HG03159 (cell line): ENCODE data around the gene SNRPA1.

Experiments used
- ATAC-seq: cut with Tn5 transposase; IDR thresholded peaks from one replicate; pipeline ENCODE4 v1.9.1; 2021; ENCODE audit warnings: mild to moderate bottlenecking, moderate library complexity; ENCODE audit not compliant: unreplicated experiment

The SNRPA1 gene

DNA sequence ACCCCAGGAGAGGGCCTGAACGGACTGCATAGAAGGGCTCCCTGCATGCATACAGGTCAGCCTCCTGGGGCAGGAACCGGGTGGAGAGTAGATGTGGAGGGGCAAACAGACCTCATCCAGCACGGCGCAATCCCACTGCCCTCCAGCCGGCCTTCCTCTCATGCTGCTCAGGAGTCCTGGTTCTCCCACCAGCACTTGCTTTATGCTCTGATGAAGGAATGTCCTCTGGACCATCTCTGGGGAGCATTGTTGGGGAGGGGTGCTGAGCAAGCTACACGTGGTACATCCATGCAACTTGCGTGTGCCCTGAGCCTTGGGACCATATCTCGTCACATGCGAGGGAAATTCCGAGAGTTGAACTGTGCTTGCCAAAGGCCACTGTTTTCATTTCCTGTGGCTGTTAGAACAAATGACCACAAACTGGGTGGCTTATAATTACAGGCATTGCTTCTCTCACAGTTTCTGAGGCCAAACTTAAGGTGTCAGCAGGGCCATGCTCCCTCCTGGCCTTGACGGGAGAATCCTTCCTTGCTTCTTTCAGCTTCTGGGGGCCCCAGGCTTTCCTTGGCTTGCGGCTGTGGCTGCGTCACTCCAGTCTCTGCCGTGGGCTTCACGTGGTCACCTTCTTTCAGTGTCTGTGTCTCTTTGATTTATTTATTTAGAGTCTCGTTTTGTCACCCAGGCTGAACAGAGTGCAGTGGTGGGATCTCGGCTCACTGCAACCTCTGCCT lies 30.0 kb downstream of the SNRPA1 start:
- ATAC-seq: no peak

DNA sequence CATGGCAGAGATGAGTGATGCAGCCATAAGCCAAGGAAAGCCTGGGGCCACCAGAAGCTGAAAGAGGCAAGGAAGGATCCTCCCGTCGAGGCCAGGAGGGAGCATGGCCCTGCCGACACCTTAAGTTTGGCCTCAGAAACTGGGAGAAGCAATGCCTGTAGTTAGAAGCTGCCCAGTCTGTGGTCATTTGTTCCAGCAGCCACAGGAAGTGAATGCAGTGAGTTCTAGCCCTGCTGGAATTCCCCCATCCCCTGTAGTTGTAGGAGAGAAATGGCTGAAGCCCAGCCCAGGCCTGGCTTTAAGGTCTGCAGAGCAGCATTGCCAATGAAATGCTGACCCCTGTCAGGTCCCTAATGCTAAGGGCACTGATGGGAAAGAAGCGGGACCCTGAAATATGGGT lies 31.0 kb downstream of the SNRPA1 start:
- no peak for ATAC-seq

DNA sequence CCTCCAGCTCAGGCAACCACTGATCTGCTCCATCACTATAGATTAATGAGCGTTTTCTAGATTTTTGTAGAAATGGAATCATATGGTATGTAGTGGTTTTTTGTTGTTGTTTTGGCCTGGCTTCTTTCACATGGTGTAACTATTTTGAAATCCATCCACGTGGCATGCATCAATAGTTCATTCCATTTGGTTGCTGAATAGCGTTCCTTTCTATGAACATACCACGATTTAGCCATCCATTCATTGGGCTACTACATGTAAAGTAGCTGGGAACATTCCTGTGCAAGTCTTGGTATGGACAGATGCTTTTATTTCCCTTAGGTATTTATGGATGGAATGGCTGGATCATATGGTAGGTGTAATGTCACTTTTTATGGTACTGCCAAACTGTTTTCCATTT lies 32.5 kb downstream of the SNRPA1 start:
- no peak for ATAC-seq

DNA sequence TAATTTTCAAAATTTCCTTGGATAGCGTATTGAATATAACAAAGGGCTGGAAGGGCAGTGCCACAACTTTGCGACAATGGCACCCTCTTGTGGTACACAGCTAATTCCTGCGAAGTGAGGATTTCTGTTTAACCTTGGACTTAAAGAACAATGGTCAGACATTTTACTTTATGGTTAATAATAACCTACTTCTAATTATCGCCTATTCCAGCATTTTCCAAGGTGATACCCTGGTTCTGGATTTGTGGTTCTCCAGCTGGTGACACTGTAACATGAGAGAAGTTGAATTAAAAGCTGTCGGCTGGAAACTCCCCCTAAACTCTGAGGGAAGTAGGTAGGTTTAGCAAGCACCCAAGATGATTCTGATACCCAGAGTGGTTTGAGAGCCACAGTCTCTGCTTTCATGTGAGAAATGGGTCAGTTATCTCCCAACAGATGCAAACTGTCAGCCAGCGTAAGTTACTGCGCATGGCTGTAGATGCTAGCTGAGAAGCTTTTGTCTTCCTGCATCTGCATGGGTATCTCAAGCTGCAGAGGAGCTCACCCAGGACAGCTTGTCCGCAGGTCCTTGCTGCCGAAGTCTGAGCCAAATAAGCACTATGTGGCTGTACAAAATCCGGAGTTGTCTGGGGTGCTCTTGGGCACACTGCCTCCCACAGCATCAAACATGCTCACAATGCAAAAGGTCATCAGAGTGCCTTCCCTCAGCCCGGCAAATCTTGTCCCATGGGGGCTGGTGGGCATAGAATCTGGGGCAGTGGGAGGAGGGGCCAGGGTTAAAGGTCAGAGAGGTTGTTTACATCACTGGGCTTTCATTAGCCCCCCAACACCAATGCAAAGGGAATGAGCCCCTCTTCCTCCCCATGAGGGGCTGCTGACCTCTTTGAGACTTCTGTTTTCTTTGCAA lies 36.6 kb downstream of the SNRPA1 start:
- ATAC-seq: peak; percentile 53

- no peak for ATAC-seq
Observed at GRCh38 chr15:101256757-101257156, 38.3 kb downstream of the SNRPA1 start.

- no peak for ATAC-seq
Observed at GRCh38 chr15:101255615-101256241, 39.3 kb downstream of the SNRPA1 start.

GRCh38 chr15:101255051-101255395 lies 40.0 kb downstream of the SNRPA1 start:
- no peak for ATAC-seq

GRCh38 chr15:101254157-101255050 lies 40.6 kb downstream of the SNRPA1 start:
- no peak for ATAC-seq

- no peak for ATAC-seq
Observed at GRCh38 chr15:101252836-101253235, 42.2 kb downstream of the SNRPA1 start.

- peak; percentile 59 for ATAC-seq
Observed at GRCh38 chr15:101251830-101252820, 42.9 kb downstream of the SNRPA1 start, which contains the start of gene CHSY1. Gene CHSY1 (minus strand): TSS chr15:101252048. CDS start chr15:101251456, 592 bp downstream.

DNA sequence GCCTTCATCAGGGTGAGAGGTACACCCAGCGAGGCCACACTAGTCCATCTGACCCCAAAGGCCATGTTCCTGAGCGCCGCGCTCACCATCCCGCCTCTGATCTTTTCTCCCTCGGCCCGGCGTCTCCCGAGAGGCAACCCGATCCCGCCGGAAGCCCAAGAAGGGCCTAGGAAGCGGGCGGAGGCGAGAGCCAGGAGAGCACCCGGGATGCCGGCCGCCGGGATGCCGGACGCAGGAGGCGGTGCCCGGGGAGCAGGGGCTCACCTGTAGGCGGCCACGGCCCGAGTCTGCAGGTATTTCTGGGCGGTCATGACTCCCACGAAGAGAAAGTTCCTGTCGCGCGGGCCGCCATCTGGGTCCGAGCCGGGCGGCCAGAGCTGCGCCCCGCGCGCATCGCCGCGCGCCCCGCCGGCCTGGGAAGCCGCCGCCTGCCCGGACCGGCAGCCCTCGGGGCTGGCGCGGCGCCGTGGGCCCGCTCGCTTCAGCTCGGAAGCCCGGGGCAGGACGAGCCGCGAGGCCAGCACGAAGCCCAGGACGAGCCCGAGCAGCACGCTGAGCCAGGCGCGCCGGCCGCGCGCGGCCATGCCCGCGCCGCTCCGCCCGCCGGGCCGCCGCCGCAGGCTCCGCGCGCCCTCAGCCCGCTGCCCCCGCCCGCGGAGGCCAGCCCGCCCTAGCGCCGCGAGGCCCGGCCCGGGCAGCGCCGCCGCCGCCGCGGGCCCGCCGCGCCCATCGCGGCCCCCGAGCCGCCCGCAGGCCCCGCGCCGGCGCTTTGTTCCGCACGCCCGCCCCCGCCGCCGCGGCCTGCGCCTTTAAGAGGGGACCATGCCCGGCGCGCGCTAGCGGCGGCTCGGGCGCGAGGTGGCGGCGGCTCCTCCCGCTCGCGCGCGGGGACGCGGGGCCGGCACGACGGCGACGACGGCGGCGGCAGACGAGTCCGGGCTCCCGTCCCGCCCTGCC lies 43.9 kb downstream of the SNRPA1 start:
- peak; percentile 48 for ATAC-seq

GRCh38 chr15:101250341-101250831 lies 44.7 kb downstream of the SNRPA1 start:
- no peak for ATAC-seq

GRCh38 chr15:101248274-101248673 lies 46.8 kb downstream of the SNRPA1 start:
- no peak for ATAC-seq

GRCh38 chr15:101246824-101247745 lies 48.0 kb downstream of the SNRPA1 start:
- ATAC-seq: no peak

DNA sequence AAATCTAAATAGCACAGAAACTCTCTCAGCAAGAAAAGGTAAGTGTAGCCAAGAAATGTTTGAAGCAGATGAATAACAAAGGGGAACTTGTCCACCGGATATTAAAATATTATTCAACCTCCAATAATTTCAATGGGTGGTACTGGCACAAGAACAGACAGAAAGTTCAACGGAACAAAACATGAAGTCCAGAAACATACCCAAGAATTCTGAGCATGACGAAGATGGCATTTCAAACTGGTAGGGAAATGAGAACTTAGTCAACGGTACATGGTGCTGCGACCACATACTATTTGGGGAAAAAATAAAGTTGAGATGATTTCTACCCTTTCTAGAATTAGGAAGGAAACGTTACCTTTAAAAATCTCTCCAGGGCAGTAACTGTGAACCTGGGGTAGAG lies 48.7 kb downstream of the SNRPA1 start:
- ATAC-seq: no peak

- no peak for ATAC-seq
Observed at GRCh38 chr15:101244889-101245668, 50.0 kb downstream of the SNRPA1 start.
